Mucosa of rectum (tissue), 2 donors: Measurements from ENCODE around the gene ABHD1.
"Not testable (repeated sequence)": the region's sequence is repeated elsewhere in the genome, so short reads cannot be mapped to it uniquely, and the experiment has no call there.

Source experiments
- H3K27ac ChIP-seq, 2 donors: one replicate each; pipeline ENCODE4 v1.7.0; 2013; ENCODE audit warnings: inconsistent platforms in 2 of 2, low read depth in 2 of 2, low read length in 2 of 2
- H3K27me3 ChIP-seq, 2 donors: one replicate each; pipeline ENCODE4 v1.7.0; 2013; ENCODE audit warnings: low read length in 2 of 2; ENCODE audit not compliant: control insufficient read depth in 2 of 2, insufficient read depth in 2 of 2
- H3K36me3 ChIP-seq, 2 donors: one replicate each; pipeline ENCODE4 v1.7.0; 2013; ENCODE audit warnings: low read length in 2 of 2; ENCODE audit not compliant: control insufficient read depth in 2 of 2, insufficient read depth in 2 of 2
- H3K4me1 ChIP-seq, 2 donors: one replicate each; pipeline ENCODE4 v1.7.0; 2013; ENCODE audit warnings: low read length in 2 of 2, mild to moderate bottlenecking in 1 of 2; ENCODE audit not compliant: control insufficient read depth in 2 of 2, insufficient read depth in 2 of 2
- H3K4me3 ChIP-seq, 2 donors: one replicate each; pipeline ENCODE4 v1.7.0; 2013; ENCODE audit warnings: low read length in 2 of 2
- H3K9ac ChIP-seq, 2 donors: one replicate each; pipeline ENCODE4 v1.7.0; 2013; ENCODE audit warnings: low read length in 2 of 2, low read depth in 1 of 2, mild to moderate bottlenecking in 1 of 2
- H3K9me3 ChIP-seq, 2 donors: one replicate each; pipeline ENCODE4 v1.7.0; 2013; ENCODE audit warnings: low read length in 2 of 2; ENCODE audit not compliant: control insufficient read depth in 2 of 2
- donor health status: healthy.
- donor health status: Normal muscosa, but diverticular disease.

The ABHD1 gene

GRCh38 chr2:27164960-27165763, 41.5 kb downstream of the ABHD1 start:
- H3K9ac ChIP-seq = no peak overlapping the region
- no peaks in the 10 kb centered on the region for H3K9me3 ChIP-seq
- peak overlapping the region in 1 of 2 donors; percentile 1 for H3K27ac ChIP-seq
- H3K4me3 ChIP-seq = no peak overlapping the region
- H3K36me3 ChIP-seq = no peaks in the 10 kb centered on the region
- H3K4me1 ChIP-seq = peaks cover 0 to under 1% of the 10 kb centered on the region in 2 donors
- H3K27me3 ChIP-seq = no peaks in the 10 kb centered on the region

- Histone ChIP-seq H3K27ac (no peak overlapping the region), H3K9me3 (no peaks in the 10 kb centered on the region), H3K27me3 (no peaks in the 10 kb centered on the region), H3K4me1 (peaks cover 4% of the 10 kb centered on the region in 2 donors), H3K36me3 (no peaks in the 10 kb centered on the region), H3K4me3 (no peak overlapping the region), H3K9ac (no peak overlapping the region)
Measured at GRCh38 chr2:27170581-27171337, 47.1 kb downstream of the ABHD1 start.

DNA sequence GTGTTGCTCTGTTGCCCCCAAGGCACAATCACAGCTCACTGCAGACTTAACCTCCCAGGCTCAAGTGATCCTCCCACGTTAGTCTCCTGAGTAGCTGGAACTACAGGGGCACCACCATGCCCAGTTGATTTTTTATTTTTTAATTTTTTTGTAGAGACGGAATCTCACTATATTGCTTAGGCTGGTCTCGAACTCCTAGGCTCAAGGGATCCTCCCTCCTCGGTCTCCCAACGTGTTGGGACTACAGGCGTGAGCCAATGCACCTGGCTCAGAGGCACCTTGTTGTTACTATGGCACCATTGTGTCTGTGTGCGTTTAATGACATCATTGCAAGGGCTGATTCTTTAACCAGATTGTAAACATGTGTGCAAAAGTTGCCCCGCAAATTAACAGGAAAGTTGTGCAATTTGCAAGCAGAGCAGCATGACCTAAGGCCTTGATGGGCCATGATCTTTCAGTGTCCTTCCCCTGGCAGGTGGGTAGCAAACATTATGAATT, 47.8 kb downstream of the ABHD1 start:
- Histone ChIP-seq H3K9me3 (no peaks in the 10 kb centered on the region), H3K36me3 (no peaks in the 10 kb centered on the region), H3K4me3 (no peak overlapping the region), H3K27ac (no peak overlapping the region), H3K9ac (no peak overlapping the region), H3K27me3 (no peaks in the 10 kb centered on the region), H3K4me1 (peaks cover 4% of the 10 kb centered on the region in 2 donors)

DNA sequence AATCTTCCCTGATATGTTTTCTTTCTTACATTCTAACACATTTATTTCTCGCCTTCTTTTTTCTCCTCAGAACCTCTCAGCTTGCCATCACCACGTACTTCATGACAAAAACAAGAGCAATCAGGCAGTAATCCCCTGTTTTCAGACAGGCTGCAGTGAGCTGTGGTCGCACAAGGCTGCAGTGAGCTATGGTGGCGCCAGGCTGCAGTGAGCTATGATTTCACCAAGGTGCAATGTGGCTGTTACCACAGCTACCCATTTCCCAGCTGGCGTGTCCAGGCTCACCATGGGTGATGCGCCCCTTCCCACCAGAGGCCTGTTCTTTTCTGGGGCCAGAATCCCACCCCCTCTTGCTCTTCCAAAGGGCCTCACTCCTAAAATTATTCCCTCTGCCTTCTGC, 51.0 kb downstream of the ABHD1 start:
- Histone ChIP-seq H3K9ac (no peak overlapping the region), H3K9me3 (no peaks in the 10 kb centered on the region), H3K4me3 (no peak overlapping the region), H3K4me1 (peaks cover 4% of the 10 kb centered on the region in 2 donors), H3K27ac (no peak overlapping the region), H3K36me3 (no peaks in the 10 kb centered on the region), H3K27me3 (no peaks in the 10 kb centered on the region)

DNA sequence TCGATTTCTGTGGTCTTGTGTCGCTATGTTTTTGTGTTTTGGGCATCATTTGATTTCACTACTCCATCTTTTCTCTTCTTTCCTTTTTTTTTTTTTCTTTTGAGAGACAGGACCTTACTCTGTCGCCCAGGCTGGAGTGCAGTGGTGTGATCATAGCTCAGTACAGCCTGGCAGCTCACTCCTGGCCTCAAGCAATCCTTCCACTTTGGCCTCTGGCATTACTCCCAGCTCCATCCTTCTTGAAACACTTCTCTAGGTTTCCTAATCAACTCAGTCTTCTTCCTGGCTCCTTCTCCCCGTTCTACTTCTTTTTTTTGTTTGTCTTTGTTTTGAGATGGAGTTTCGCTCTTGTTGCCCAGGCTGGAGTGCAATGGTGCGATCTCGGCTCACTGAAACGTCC, 51.7 kb downstream of the ABHD1 start:
- no peak overlapping the region for H3K27ac ChIP-seq
- H3K36me3 ChIP-seq = no peaks in the 10 kb centered on the region
- no peak overlapping the region for H3K9ac ChIP-seq
- H3K27me3 ChIP-seq = no peaks in the 10 kb centered on the region
- no peaks in the 10 kb centered on the region for H3K9me3 ChIP-seq
- peaks cover 2% of the 10 kb centered on the region in 2 donors for H3K4me1 ChIP-seq
- H3K4me3 ChIP-seq = no peak overlapping the region

GRCh38 chr2:27175781-27176180, 52.2 kb downstream of the ABHD1 start:
- H3K4me1 ChIP-seq, H3K36me3 ChIP-seq, H3K27ac ChIP-seq: not testable (repeated sequence)

GRCh38 chr2:27177441-27178351, 54.1 kb downstream of the ABHD1 start:
- H3K9ac ChIP-seq = no peak overlapping the region
- H3K4me3 ChIP-seq = no peak overlapping the region
- no peaks in the 10 kb centered on the region for H3K36me3 ChIP-seq
- no peaks in the 10 kb centered on the region for H3K27me3 ChIP-seq
- no peaks in the 10 kb centered on the region for H3K9me3 ChIP-seq
- H3K4me1 ChIP-seq = no peaks in the 10 kb centered on the region
- no peak overlapping the region for H3K27ac ChIP-seq

More at GRCh38 chr2:27175781-27176180, 52.2 kb downstream of the ABHD1 start:
- not testable (repeated sequence) for H3K9ac ChIP-seq, H3K27me3 ChIP-seq, H3K9me3 ChIP-seq, H3K4me3 ChIP-seq

DNA sequence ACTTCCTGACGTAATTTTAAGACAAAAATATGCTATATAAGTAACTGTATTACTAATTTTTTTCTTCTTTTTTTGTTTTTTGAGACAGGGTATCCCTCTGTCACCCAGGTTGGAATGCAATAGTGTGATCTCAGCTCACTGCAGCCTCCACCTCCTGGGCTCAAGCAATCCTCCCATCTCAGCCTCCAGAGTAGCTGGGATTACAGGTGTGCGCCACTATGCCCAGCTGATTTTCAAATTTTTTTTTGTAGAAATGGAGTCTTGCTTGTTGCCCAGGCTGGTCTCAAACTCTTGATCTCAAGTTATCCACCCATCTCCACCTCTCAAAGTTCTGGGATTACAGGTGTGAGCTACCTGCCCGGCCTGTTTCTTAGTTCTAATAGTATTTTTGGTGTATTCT, 54.9 kb downstream of the ABHD1 start:
- Histone ChIP-seq H3K4me1 (no peaks in the 10 kb centered on the region), H3K9me3 (no peaks in the 10 kb centered on the region), H3K9ac (no peak overlapping the region), H3K27me3 (no peaks in the 10 kb centered on the region), H3K36me3 (no peaks in the 10 kb centered on the region), H3K4me3 (no peak overlapping the region), H3K27ac (no peak overlapping the region)

DNA sequence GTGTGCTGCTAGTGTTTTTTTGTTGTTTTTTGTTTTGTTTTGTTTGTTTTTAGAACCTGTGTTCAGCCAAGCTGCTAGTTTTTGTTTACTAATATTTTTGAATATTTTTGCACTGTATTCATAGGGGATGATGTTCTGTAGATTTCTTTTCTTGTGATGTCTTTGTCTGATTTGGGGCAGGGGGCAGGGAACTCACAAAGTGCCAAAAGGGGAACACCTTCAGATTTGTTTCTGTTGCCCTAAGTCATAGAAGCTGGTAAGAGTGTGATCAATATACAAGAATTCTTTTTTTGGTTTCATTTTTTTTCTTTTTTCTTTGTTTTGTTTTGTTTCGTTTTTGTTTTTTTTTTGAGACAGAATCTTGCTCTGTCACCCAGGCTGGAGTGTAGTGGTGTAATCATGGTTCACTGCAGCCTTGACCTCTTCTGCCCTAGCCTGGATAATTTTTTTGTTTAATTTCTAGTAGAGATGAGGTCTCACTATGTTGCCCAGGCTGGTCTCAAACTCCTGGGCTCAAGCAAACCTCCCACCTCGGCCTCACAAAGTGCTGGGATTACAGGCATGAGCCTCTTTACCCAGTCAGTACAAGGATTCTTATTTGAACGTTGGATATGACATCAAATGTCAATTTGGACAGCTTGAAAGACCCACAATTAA, 55.9 kb downstream of the ABHD1 start:
- Histone ChIP-seq H3K4me3 (no peak overlapping the region), H3K27me3 (no peaks in the 10 kb centered on the region), H3K9me3 (no peaks in the 10 kb centered on the region), H3K4me1 (no peaks in the 10 kb centered on the region), H3K9ac (no peak overlapping the region), H3K27ac (no peak overlapping the region), H3K36me3 (no peaks in the 10 kb centered on the region)
